22Rv1 (cell line): ENCODE measurements around the gene ANKRD9.

Experiments
- ZFX ChIP-seq: fragments of 450-650 bp; IDR thresholded peaks from 2 replicates; pipeline ENCODE4 v1.6.1; 2017; ENCODE audit warnings: antibody characterized with exemption, borderline replicate concordance
- TF ChIP-seq, protein P1 (sequence below): fragments of 450-650 bp; IDR thresholded peaks from 2 replicates; pipeline ENCODE4 v1.5.1; 2017; ENCODE audit warnings: mild to moderate bottlenecking

DNA sequence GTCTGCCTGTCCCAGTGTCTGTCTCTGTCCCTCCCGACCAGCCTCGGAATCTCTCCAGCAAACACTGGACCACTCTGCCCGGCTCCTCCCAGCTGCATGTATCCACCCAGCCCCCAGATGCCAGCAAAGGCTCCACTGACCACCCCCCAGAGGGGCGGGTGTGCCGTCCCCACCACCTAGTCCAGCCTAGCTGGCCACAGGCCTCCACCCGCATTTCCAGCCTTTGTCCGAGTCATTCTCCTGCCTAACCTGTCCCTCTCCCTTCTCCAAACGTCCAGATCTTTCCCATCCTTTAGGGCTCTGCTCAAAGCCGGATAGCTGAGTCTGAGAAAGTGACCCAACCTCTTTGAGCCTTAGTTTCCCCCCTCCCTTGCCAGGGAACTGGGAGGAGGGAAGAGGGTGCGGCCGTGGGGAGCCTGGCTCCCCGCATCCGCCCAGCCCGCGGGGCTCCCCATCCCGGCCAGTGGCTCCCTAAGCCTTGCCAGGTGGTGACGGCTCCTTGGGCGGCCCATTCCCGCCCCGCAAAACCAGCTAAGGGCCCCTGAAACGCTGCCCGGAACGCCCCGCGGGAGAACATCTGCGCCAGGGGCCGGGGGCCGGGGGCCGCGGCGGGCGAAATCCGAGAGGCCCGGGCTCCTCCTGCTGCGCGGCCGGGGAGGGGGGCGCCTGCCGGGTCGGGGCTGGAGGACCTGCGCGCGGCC is 34.6 kb upstream of the ANKRD9 start:
- TF ChIP-seq, protein P1, sequence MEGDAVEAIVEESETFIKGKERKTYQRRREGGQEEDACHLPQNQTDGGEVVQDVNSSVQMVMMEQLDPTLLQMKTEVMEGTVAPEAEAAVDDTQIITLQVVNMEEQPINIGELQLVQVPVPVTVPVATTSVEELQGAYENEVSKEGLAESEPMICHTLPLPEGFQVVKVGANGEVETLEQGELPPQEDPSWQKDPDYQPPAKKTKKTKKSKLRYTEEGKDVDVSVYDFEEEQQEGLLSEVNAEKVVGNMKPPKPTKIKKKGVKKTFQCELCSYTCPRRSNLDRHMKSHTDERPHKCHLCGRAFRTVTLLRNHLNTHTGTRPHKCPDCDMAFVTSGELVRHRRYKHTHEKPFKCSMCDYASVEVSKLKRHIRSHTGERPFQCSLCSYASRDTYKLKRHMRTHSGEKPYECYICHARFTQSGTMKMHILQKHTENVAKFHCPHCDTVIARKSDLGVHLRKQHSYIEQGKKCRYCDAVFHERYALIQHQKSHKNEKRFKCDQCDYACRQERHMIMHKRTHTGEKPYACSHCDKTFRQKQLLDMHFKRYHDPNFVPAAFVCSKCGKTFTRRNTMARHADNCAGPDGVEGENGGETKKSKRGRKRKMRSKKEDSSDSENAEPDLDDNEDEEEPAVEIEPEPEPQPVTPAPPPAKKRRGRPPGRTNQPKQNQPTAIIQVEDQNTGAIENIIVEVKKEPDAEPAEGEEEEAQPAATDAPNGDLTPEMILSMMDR: no peak
- TF ChIP-seq ZFX: no peak
